Trophoblast cell (in vitro differentiated cells and primary cell): ENCODE results near the gene AKAP13.

Experiments
- DNase-seq, 2 donors: peaks; one replicate each; pipeline ENCODE4 v3.0.0-alpha.2; 2016
- H2AFZ ChIP-seq: 2 replicates; pipeline ENCODE4 v1.6.1; 2013; ENCODE audit warnings: low read length, moderate library complexity, mild to moderate bottlenecking; ENCODE audit not compliant: insufficient read depth, poor library complexity
- H2AK5ac ChIP-seq: 2 replicates; pipeline ENCODE4 v1.6.1; 2013; ENCODE audit warnings: mild to moderate bottlenecking, low read length
- H2BK120ac ChIP-seq: 2 replicates; pipeline ENCODE4 v1.6.1; 2013; ENCODE audit warnings: low read length, mild to moderate bottlenecking, moderate library complexity; ENCODE audit not compliant: insufficient read depth, poor library complexity
- H2BK12ac ChIP-seq: 2 replicates; pipeline ENCODE4 v1.6.1; 2013; ENCODE audit warnings: mild to moderate bottlenecking, low read length, moderate library complexity
- H2BK5ac ChIP-seq: 2 replicates; pipeline ENCODE4 v1.6.1; 2013; ENCODE audit warnings: low read length, low read depth, moderate library complexity, mild to moderate bottlenecking; ENCODE audit not compliant: poor library complexity
- H3K14ac ChIP-seq: 2 replicates; pipeline ENCODE4 v1.6.1; 2013; ENCODE audit warnings: mild to moderate bottlenecking, low read length
- H3K18ac ChIP-seq: 2 replicates; pipeline ENCODE4 v1.6.1; 2013; ENCODE audit warnings: mild to moderate bottlenecking, low read length
- H3K23ac ChIP-seq: 2 replicates; pipeline ENCODE4 v1.6.1; 2013; ENCODE audit warnings: low read length
- H3K27ac ChIP-seq: 2 replicates; pipeline ENCODE4 v1.5.1; 2013; ENCODE audit warnings: low read depth, mild to moderate bottlenecking, inconsistent platforms, low read length, moderate library complexity
- H3K27me3 ChIP-seq: 2 replicates; pipeline ENCODE4 v1.6.1; 2013; ENCODE audit warnings: inconsistent platforms, mild to moderate bottlenecking, low read length, moderate library complexity; ENCODE audit not compliant: insufficient read depth
- H3K36me3 ChIP-seq, 2 experiments: 1 replicate in 1 of 2; 2 replicates in 1 of 2; pipeline ENCODE4 v1.6.1; 2013; ENCODE audit warnings: low read length in 2 of 2, mild to moderate bottlenecking in 2 of 2, moderate library complexity in 1 of 2; ENCODE audit not compliant: insufficient read depth in 2 of 2, control insufficient read depth in 1 of 2
- H3K4ac ChIP-seq: 2 replicates; pipeline ENCODE4 v1.6.1; 2013; ENCODE audit warnings: low read depth, mild to moderate bottlenecking, low read length, moderate library complexity
- H3K4me1 ChIP-seq, 2 experiments: 1 replicate in 1 of 2; 2 replicates in 1 of 2; pipeline ENCODE4 v1.6.1; 2013; ENCODE audit warnings: low read length in 2 of 2, mild to moderate bottlenecking in 2 of 2, moderate library complexity in 1 of 2; ENCODE audit not compliant: insufficient read depth in 2 of 2, control insufficient read depth in 1 of 2
- H3K4me2 ChIP-seq: 2 replicates; pipeline ENCODE4 v1.6.1; 2013; ENCODE audit warnings: inconsistent platforms, mild to moderate bottlenecking, low read length, moderate library complexity
- H3K4me3 ChIP-seq: 2 replicates; pipeline ENCODE4 v1.5.1; 2013; ENCODE audit warnings: mild to moderate bottlenecking, low read depth, low read length, inconsistent platforms
- H3K79me1 ChIP-seq: one replicate; pipeline ENCODE4 v1.6.1; 2013; ENCODE audit warnings: low read length
- H3K79me2 ChIP-seq: 2 replicates; pipeline ENCODE4 v1.6.1; 2013; ENCODE audit warnings: low read length, mild to moderate bottlenecking; ENCODE audit not compliant: control insufficient read depth, insufficient read depth, poor library complexity
- H3K9ac ChIP-seq: 2 replicates; pipeline ENCODE4 v1.6.1; 2013; ENCODE audit warnings: mild to moderate bottlenecking, low read length
- H3K9me3 ChIP-seq: 2 replicates; pipeline ENCODE4 v1.6.1; 2013; ENCODE audit warnings: low read depth, mild to moderate bottlenecking, control low read depth, inconsistent platforms, low read length; ENCODE audit not compliant: insufficient read depth
- H4K12ac ChIP-seq: 2 replicates; pipeline ENCODE4 v1.6.1; 2013; ENCODE audit warnings: low read depth, mild to moderate bottlenecking, low read length, moderate library complexity
- H4K8ac ChIP-seq: 2 replicates; pipeline ENCODE4 v1.6.1; 2013; ENCODE audit warnings: low read depth, mild to moderate bottlenecking, low read length, moderate library complexity
- H4K91ac ChIP-seq: one replicate; pipeline ENCODE4 v1.6.1; 2013; ENCODE audit warnings: low read depth, mild to moderate bottlenecking, low read length, moderate library complexity
- WGBS: extraction: QIAGEN DNeasy Blood & Tissue Kit; methylation state at CpG from one replicate; pipeline ENCODE4 v1.1.7; 2013; ENCODE audit warnings: missing lambda C conversion rate; ENCODE audit not compliant: insufficient read length, insufficient coverage; ENCODE audit errors: extremely low coverage; 5-methylcytosine and 5-hydroxymethylcytosine counted together

AKAP13 gene

DNA sequence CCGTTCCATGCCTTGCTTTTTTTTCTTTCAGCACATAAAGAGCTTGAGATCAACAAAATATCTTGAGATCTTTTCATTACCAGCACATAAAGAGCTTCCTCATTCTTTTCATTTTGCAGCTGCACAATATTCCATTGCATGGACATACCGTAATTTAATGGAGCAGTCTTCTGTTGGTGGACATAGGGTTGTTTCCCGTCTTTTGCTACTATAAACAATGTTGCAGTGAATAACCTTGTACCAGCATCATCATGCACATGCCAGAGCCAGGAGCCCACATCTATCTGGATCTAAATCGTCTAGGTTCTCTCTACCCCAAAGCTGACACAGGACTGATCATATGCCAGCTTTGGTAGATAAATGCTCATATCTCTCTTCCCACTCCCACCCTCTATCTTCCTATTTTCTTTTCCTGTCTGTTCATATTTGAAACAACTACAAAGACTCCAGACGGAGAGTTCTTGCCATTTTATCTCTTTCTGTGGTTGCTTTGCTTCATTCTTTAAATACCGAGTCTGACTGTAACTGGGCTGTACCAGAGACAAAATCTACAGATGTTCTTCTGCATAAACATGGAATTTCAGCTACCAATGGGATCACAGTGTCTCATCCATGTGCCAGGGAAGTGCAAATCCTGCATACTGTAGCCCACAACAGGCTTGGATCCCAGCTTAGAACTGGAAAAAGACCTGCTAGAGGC lies 47.1 kb upstream of the AKAP13 start:
- WGBS = no CpG with 5 or more reads among the region's 6 CpGs
- Histone ChIP-seq H3K4ac (peak overlapping the region; percentile 6), H3K79me2 (no peaks in the 10 kb centered on the region), H3K14ac (no peak overlapping the region), H3K4me2 (peak overlapping the region; percentile 19), H4K91ac (peak overlapping the region; percentile 32), H3K23ac (no peak overlapping the region), H3K9ac (no peak overlapping the region), H3K36me3 (no peaks in the 10 kb centered on the region), H3K4me3 (no peak overlapping the region), H3K4me1 (peaks cover 30 to 31% of the 10 kb centered on the region in 2 experiments), H2AK5ac (peak overlapping the region; percentile 69), H3K27ac (peak overlapping the region; percentile 78), H4K8ac (no peak overlapping the region), H2BK120ac (peak overlapping the region; percentile 88), H2BK12ac (peak overlapping the region; percentile 88), H3K18ac (no peak overlapping the region), H2BK5ac (peak overlapping the region; percentile 87), H2AFZ (no peak overlapping the region), H3K9me3 (no peaks in the 10 kb centered on the region), H3K79me1 (peaks cover 27% of the 10 kb centered on the region), H3K27me3 (no peaks in the 10 kb centered on the region), H4K12ac (no peak overlapping the region)
- DNase-seq = peak; percentile 91 to 95

- Histone ChIP-seq H3K4me1 (peaks cover 28 to 29% of the 10 kb centered on the region in 2 experiments), H3K79me1 (peaks cover 27% of the 10 kb centered on the region), H2BK12ac (peak overlapping the region; percentile 99), H4K91ac (peak overlapping the region; percentile 22), H3K36me3 (no peaks in the 10 kb centered on the region), H2BK5ac (peak overlapping the region; percentile 73), H4K12ac (no peak overlapping the region), H3K23ac (no peak overlapping the region), H3K9ac (no peak overlapping the region), H3K14ac (peak overlapping the region; percentile 97), H3K9me3 (no peaks in the 10 kb centered on the region), H3K4me2 (no peak overlapping the region), H2AK5ac (peak overlapping the region; percentile 98), H3K79me2 (no peaks in the 10 kb centered on the region), H2BK120ac (peak overlapping the region; percentile 86), H3K18ac (no peak overlapping the region), H3K27ac (no peak overlapping the region), H3K27me3 (no peaks in the 10 kb centered on the region), H4K8ac (no peak overlapping the region), H3K4me3 (no peak overlapping the region), H3K4ac (no peak overlapping the region), H2AFZ (no peak overlapping the region)
- DNase-seq = no peak
- no CpG with 5 or more reads among the region's 6 CpGs for WGBS
Observed at GRCh38 chr15:85334241-85334640, 46.2 kb upstream of the AKAP13 start.

- Histone ChIP-seq H3K23ac (no peak overlapping the region), H3K9me3 (no peaks in the 10 kb centered on the region), H3K36me3 (no peaks in the 10 kb centered on the region), H2AFZ (no peak overlapping the region), H2BK120ac (peak overlapping the region; percentile 79), H3K27me3 (no peaks in the 10 kb centered on the region), H2BK12ac (peak overlapping the region; percentile 30), H3K27ac (peak overlapping the region; percentile 77), H3K18ac (no peak overlapping the region), H3K14ac (no peak overlapping the region), H4K8ac (peak overlapping the region; percentile 25), H3K4me1 (peaks cover 28 to 29% of the 10 kb centered on the region in 2 experiments), H3K4ac (peak overlapping the region; percentile 13), H3K79me1 (peaks cover 27% of the 10 kb centered on the region), H4K12ac (no peak overlapping the region), H3K4me3 (no peak overlapping the region), H3K79me2 (no peaks in the 10 kb centered on the region), H4K91ac (peak overlapping the region; percentile 94), H3K9ac (no peak overlapping the region), H2AK5ac (no peak overlapping the region), H3K4me2 (no peak overlapping the region), H2BK5ac (peak overlapping the region; percentile 66)
- DNase-seq = peak; percentile 51 to 77
- whole genome bisulfite sequencing = no CpG with 5 or more reads among the region's 13 CpGs
Observed at GRCh38 chr15:85335193-85335942, 45.0 kb upstream of the AKAP13 start.

- no peaks in the 10 kb centered on the region for H3K9me3 ChIP-seq
- peaks cover 18 to 19% of the 10 kb centered on the region in 2 experiments for H3K4me1 ChIP-seq
- H4K91ac ChIP-seq = peak overlapping the region; percentile 30
- H2BK5ac ChIP-seq = no peak overlapping the region
- no peaks in the 10 kb centered on the region for H3K79me2 ChIP-seq
- no peak overlapping the region for H4K12ac ChIP-seq
- H4K8ac ChIP-seq = no peak overlapping the region
- no peak overlapping the region for H3K18ac ChIP-seq
- H3K9ac ChIP-seq = no peak overlapping the region
- H3K27ac ChIP-seq = peak overlapping the region; percentile 60
- H3K79me1 ChIP-seq = peaks cover 22% of the 10 kb centered on the region
- H2BK12ac ChIP-seq = no peak overlapping the region
- no peaks in the 10 kb centered on the region for H3K27me3 ChIP-seq
- H2AFZ ChIP-seq = no peak overlapping the region
- H3K14ac ChIP-seq = no peak overlapping the region
- no peaks in the 10 kb centered on the region for H3K36me3 ChIP-seq
- DNase-seq = no peak
- no peak overlapping the region for H3K4me3 ChIP-seq
- H3K23ac ChIP-seq = no peak overlapping the region
- no CpG with 5 or more reads among the region's 5 CpGs for WGBS
- peak overlapping the region; percentile 16 for H2BK120ac ChIP-seq
- H2AK5ac ChIP-seq = no peak overlapping the region
- H3K4me2 ChIP-seq = peak overlapping the region; percentile 9
- H3K4ac ChIP-seq = no peak overlapping the region
Observed at GRCh38 chr15:85336880-85337279, 43.5 kb upstream of the AKAP13 start.
